ENCODE data around the gene CHD9NB. TPM values are rescaled to one million over a fixed set of nuclear protein-coding genes. Genes with fewer than 3 reads are reported as not detected.

The CHD9NB gene
- total RNA-seq, 4 donors from 2014 or later: 0.38 to 0.66 (median 0.51) TPM; not detected in 1

DNA sequence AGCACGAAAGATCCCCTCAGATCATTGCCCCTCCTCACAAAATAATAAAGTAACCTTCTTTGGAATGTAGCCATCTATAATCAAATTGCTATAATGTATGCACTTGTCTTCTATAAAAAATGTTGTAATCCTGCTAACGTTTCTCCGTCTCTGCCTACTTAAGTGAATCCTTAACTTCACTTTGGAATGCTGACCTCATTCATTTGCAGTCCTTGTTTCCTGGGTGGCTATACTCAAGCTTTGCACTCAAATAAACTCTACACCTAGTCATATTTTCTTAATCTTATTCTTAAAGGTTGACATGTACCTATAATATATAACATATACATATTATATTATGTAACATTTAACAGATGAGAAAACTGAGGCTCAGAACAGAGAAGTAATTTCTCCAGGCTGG lies 22.7 kb downstream of the CHD9NB start:
- TF ChIP-seq, protein P1, sequence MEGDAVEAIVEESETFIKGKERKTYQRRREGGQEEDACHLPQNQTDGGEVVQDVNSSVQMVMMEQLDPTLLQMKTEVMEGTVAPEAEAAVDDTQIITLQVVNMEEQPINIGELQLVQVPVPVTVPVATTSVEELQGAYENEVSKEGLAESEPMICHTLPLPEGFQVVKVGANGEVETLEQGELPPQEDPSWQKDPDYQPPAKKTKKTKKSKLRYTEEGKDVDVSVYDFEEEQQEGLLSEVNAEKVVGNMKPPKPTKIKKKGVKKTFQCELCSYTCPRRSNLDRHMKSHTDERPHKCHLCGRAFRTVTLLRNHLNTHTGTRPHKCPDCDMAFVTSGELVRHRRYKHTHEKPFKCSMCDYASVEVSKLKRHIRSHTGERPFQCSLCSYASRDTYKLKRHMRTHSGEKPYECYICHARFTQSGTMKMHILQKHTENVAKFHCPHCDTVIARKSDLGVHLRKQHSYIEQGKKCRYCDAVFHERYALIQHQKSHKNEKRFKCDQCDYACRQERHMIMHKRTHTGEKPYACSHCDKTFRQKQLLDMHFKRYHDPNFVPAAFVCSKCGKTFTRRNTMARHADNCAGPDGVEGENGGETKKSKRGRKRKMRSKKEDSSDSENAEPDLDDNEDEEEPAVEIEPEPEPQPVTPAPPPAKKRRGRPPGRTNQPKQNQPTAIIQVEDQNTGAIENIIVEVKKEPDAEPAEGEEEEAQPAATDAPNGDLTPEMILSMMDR (IDR thresholded peaks at IDR 0.05; ENCODE audit: low read depth): no peak

DNA sequence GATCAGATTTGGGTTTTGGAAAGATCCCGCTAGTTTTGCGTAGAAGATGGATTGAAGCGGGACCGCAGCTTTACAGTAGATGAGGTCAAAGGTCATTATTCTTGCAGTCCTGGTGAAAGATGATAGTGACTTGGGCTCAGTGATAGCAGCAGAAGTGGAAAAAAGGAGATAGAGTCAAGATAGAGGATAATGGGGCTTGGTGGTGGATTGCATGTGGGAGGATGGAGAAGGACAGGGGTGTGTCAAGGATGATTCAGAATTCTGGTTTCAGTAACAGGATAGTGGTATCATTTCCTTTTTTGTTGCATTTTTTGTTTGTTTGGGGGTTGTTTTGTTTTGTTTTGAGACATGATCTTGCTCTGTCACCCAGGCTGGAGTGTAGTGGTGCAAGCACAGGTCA lies 28.7 kb downstream of the CHD9NB start:
- TF ChIP-seq, protein P1 (IDR thresholded peaks at IDR 0.05; ENCODE audit: low read depth): no peak

DNA sequence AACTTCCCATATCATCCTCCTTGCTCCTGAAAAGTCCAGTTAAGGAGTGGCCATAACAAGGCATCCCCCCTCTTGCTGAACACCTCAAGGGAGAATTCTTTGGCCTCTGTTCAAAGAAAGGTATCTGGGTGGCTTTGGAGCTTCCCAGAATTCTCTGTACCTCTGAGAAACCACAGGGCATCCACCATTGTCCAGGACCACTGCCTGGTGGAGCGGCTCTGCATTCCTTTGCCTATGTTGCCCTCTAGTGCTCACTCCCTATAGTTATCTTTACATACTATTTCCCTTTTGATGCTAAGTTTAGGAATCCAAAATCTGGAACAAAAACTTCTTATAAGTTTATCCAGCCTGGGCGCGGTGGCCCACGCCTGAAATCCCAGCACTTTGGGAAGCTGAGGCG lies 30.3 kb downstream of the CHD9NB start:
- TF ChIP-seq, protein P1 (IDR thresholded peaks at IDR 0.05; ENCODE audit: low read depth): no peak

DNA sequence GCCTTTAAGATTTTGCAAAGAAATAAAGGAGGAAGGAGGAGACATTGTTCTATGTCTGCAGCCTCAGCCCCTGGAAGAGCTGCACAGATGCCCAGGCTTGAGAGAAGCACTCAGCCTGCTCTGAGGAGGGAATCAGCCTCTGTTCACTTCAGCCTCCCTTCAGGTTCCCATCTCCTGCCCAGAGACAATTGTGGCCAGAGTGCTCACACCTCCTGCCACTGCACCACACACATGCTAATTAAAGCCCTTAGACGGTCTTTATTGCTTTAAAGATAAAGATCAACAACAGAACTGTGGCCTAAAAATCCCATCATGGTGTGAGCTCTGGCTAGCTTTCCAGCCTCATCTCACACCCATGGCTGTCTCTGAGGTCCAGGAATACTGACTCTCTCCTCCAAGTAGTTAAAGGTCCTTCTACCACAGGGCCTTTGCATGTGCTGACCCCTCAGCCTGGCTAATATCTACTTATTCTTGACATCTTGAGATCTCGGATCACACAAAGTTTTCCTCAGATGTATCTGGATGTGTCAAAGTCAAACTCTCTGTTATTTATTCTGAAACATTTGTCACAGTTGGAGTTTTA lies 33.8 kb downstream of the CHD9NB start:
- TF ChIP-seq, protein P1 (IDR thresholded peaks at IDR 0.05; ENCODE audit: low read depth): no peak

DNA sequence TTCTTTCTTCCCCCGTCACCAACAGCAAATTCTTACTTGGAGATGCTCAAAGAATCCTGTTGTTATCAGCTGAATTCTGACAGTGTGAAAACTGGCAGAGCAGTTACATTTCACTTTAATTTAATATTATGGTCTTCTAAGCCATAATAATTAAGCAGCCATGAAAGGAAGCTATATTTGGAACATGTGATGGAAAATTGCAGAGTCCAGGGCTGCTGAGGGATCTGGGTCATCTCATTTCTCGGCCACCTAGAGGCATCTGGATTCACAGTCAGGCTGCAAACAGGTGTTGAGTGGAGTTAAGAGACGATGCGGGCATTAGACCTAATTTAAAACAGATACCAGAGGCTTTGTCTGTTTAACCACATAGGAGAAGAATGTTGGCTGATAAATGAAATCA lies 38.4 kb downstream of the CHD9NB start:
- TF ChIP-seq, protein P1 (IDR thresholded peaks at IDR 0.05; ENCODE audit: low read depth): no peak

DNA sequence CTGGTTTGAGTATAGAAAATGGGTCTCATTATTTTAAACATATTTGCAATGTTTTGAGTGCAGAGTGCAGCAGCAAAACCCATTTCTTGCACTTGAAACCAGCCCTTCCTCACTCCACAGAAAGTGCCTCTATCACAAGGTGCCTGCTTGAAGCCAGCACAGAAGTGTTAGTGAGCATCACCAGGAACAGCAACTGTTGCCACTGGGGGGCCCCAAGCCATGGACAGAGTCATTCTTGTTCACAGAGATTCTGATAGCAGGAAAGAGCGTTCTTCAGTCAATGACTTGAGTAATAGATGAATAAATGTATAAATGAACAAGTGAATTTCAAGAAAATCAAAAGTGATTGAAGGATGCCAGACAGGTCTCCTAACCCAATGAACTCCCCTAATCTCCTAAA lies 45.6 kb downstream of the CHD9NB start:
- TF ChIP-seq, protein P1 (IDR thresholded peaks at IDR 0.05; ENCODE audit: low read depth): no peak

DNA sequence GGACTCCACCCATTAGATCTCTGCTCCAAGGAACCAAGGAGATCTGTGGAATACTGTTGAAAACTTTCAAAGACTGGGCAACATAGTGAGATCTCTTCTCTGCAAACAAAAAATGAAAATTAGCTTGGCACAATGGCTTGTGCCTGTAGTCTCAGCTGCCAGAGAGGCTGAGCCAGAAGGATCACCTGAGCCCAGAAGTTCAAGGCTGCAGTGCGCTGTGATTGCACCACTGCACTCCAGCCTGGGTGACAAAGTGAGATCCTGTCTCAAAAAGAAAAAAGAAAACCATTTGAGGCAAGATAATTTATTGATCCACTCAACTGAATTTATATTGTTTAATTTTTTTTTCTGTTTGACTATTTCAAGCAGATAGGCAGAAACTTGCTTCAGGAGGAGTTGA lies 54.8 kb downstream of the CHD9NB start:
- TF ChIP-seq, protein P1 (IDR thresholded peaks at IDR 0.05; ENCODE audit: low read depth): no peak
